Heart left ventricle (tissue), 16 donors: ENCODE results near the gene IQSEC1. TPM values are rescaled to one million over a fixed set of nuclear protein-coding genes. Genes with fewer than 3 reads are reported as not detected.

ENCODE experiments used
- ATAC-seq, 4 donors: fragments of 200-7000 bp; cut with Tn5 transposase; one replicate each; pipeline ENCODE4 v1.9.1; 2020 to 2022; ENCODE audit warnings: moderate library complexity in 4 of 4, mild to moderate bottlenecking in 3 of 4, moderate number of reproducible peaks in 1 of 4
- DNase-seq, 5 donors: peaks; one replicate each; pipeline ENCODE4 v3.0.0-alpha.2; 2020
- H3K27ac ChIP-seq, 12 donors: fragments of 200-600 bp; sonication (generic) in 4 of 12; one replicate each; pipeline versions ENCODE4 v1.5.0 to v1.8.0; 2016 to 2022; ENCODE audit warnings: mild to moderate bottlenecking in 2 of 12
- H3K27me3 ChIP-seq, 9 donors: fragments of 200-600 bp; sonication (generic) in 2 of 9; one replicate each; pipeline versions ENCODE4 v1.5.1 to v1.8.0; 2016 to 2022; ENCODE audit warnings: mild to moderate bottlenecking in 3 of 9
- H3K36me3 ChIP-seq, 9 donors: fragments of 200-600 bp; sonication (generic) in 2 of 9; one replicate each; pipeline versions ENCODE4 v1.5.0 to v1.8.0; 2018 to 2022; ENCODE audit warnings: mild to moderate bottlenecking in 2 of 9
- H3K4me1 ChIP-seq, 12 donors: fragments of 200-600 bp; sonication (generic) in 4 of 12; one replicate each; pipeline versions ENCODE4 v1.5.0 to v1.8.0; 2016 to 2022; ENCODE audit warnings: mild to moderate bottlenecking in 3 of 12
- H3K4me3 ChIP-seq, 12 donors: fragments of 200-600 bp; sonication (generic) in 4 of 12; one replicate each; pipeline versions ENCODE4 v1.5.0 to v1.8.0; 2017 to 2022; ENCODE audit warnings: mild to moderate bottlenecking in 9 of 12, moderate library complexity in 4 of 12
- H3K9me3 ChIP-seq, 12 donors: fragments of 200-600 bp; sonication (generic) in 4 of 12; one replicate each; pipeline versions ENCODE4 v1.5.0 to v1.8.0; 2016 to 2022; ENCODE audit warnings: mild to moderate bottlenecking in 1 of 12
- CTCF ChIP-seq, 12 donors: fragments of 200-600 bp; sonication (generic) in 4 of 12; IDR thresholded peaks; one replicate each; pipeline versions ENCODE4 v1.5.0 to v1.8.0; 2018 to 2022; ENCODE audit warnings: antibody characterized with exemption in 12 of 12, mild to moderate bottlenecking in 5 of 12
- POLR2A ChIP-seq, 2 donors: fragments of 450-650 bp; IDR thresholded peaks; one replicate each; pipeline ENCODE4 v1.6.1; 2017; ENCODE audit warnings: antibody characterized with exemption in 2 of 2, mild to moderate bottlenecking in 2 of 2, moderate library complexity in 2 of 2
- WGBS, 4 donors: extraction: QIAGEN DNeasy Blood & Tissue Kit in 2 of 4; methylation state at CpG; one replicate each; pipeline versions ENCODE4 v1.1.5 to v1.1.7; 2013 to 2018; 5-methylcytosine and 5-hydroxymethylcytosine counted together
- intact Hi-C, 10 donors: fragments of 100-400 bp; cut with DNase I; formaldehyde crosslinking; loops; one replicate each; pipeline versions ENCODE4 v1.11.1 to v1.14.2; 2022
- polyA plus RNA-seq, 2 donors: library from polyadenylated mRNA; stranded (reverse); fragments of 200-250 nt; gene quantifications; one replicate each; pipeline ENCODE4 v1.2.3, GENCODE V29; 2013
- total RNA-seq, 9 donors: library from RNA; depleted of rRNA in 2 of 9; stranded (reverse); fragments of >200 nt in 2 of 9; fragmentation: NEBNext Ultra II Directional in 3 of 9; extraction: Animal tissue kit (Norgen Biotek cat#: 25700) in 3 of 9; gene quantifications; one replicate each; pipeline versions ENCODE4 v1.1.0 to v1.2.4, GENCODE V29; 2016 to 2023
- donor health status: ischemic (EF 13 %, LVEDD 7.1; RV severe dilation, severe dysfunction).
- donor health status: healthy with polysubstance abuse.
- donor health status: DM: no; HTN: yes; CAD: no.
- donor health status: DM: no; HTN: no; CAD: no.
- donor health status: ischemic (EF 25% LVEDD 6.9; RV normal size, moderate dysfunction).
- donor health status: ischemic (EF 25% LVEDD 5.7; RV mildly dilated, moderate dysfunction).
- donor health status: healthy.
- donor health status: DM: yes; HTN: yes; CAD: no.
- donor health status: ischemic (EF 35%, LVEDD 5.7; RV mildly dilated, moderate dysfunction).
- donor health status: nonischemic (EF 11% LVEDD 7.7; RV severe dilation, severe dysfunction).
- donor health status: DM: yes; HTN: yes; CAD: no.
- donor health status: PGD.
- donor health status: ischemic (EF 29% LVEDD 5.4; RV normal size, mild dysfunction).
- donor health status: nonischemic (EF 23%, LVEDD 6.1; RV moderate dilation, normal function).

The IQSEC1 gene
- total and polyA plus RNA-seq, 11 donors: 28.8 to 79.1 (median 62.2) TPM

- intact Hi-C loops: loop anchor here in 1 of 10 donors (5.0 kb wide), 1 partner anchor 48 kb away; no protein-coding TSS in a partner anchor
- Histone ChIP-seq H3K4me1 (peaks cover 0 to 90% (median 75%) of the 10 kb centered on the region in 12 donors), H3K9me3 (no peaks in the 10 kb centered on the region), H3K4me3 (peak overlapping the region in 9 of 12 donors; percentile 9 to 37 (median 27)), H3K36me3 (no peaks in the 10 kb centered on the region), H3K27me3 (no peaks in the 10 kb centered on the region), H3K27ac (peak overlapping the region in 10 of 12 donors; percentile 4 to 63 (median 43))
- WGBS, 4 donors: 50 to 66% (median 54%) methylated on average over 16 to 30 of the region's 30 CpGs
- TF ChIP-seq CTCF (IDR thresholded peaks at IDR 0.05): no peak
- no peak for TF ChIP-seq POLR2A (IDR thresholded peaks at IDR 0.05)
- DNase-seq (peak; percentile 59 to 85 (median 79)), ATAC-seq (peak in 3 of 4 donors; percentile 31 to 46 (median 34))
Observed at GRCh38 chr3:13019243-13020095, 53.8 kb downstream of the IQSEC1 start.

- H3K4me1 ChIP-seq: peaks cover 0 to 89% (median 75%) of the 10 kb centered on the region in 12 donors
- H3K27ac ChIP-seq: peak overlapping the region in 10 of 12 donors; percentile 4 to 63 (median 43)
- DNase-seq (no peak), ATAC-seq (no peak)
- no peaks in the 10 kb centered on the region for H3K9me3 ChIP-seq
- no peaks in the 10 kb centered on the region for H3K27me3 ChIP-seq
- H3K36me3 ChIP-seq: no peaks in the 10 kb centered on the region
- no peak for TF ChIP-seq POLR2A (IDR thresholded peaks at IDR 0.05)
- no peak for TF ChIP-seq CTCF (IDR thresholded peaks at IDR 0.05)
- 52 to 73% (median 62%) methylated on average over 14 to 15 of the region's 15 CpGs for WGBS, 4 donors
- peak overlapping the region in 9 of 12 donors; percentile 9 to 37 (median 27) for H3K4me3 ChIP-seq
- intact Hi-C loops: no loop called here
Observed at GRCh38 chr3:13018561-13019242, 54.5 kb downstream of the IQSEC1 start.

GRCh38 chr3:13018043-13018451 lies 55.2 kb downstream of the IQSEC1 start:
- peaks cover 0 to 83% (median 71%) of the 10 kb centered on the region in 12 donors for H3K4me1 ChIP-seq
- 13 to 43% (median 25%) methylated on average over 3 to 8 of the region's 8 CpGs for WGBS, 4 donors
- intact Hi-C loops: no loop called here
- no peaks in the 10 kb centered on the region for H3K27me3 ChIP-seq
- peak overlapping the region in 8 of 12 donors; percentile 5 to 63 (median 48) for H3K27ac ChIP-seq
- TF ChIP-seq CTCF (IDR thresholded peaks at IDR 0.05) (no peak), POLR2A (IDR thresholded peaks at IDR 0.05) (no peak)
- H3K36me3 ChIP-seq: no peaks in the 10 kb centered on the region
- no peak overlapping the region for H3K4me3 ChIP-seq
- peak; percentile 2 to 56 (median 12) for ATAC-seq
- DNase-seq: peak in 1 of 5 donors; percentile 50
- H3K9me3 ChIP-seq: no peaks in the 10 kb centered on the region
